Left ventricle myocardium inferior (tissue), 1 donor: ENCODE measurements around the gene PSMD5. TPM values are rescaled to one million over a fixed set of nuclear protein-coding genes. Genes with fewer than 3 reads are reported as not detected.

Source experiments
- DNase-seq: peaks from one replicate; pipeline ENCODE4 v3.0.0-alpha.2; 2020
- H3K27ac ChIP-seq: fragments of 200-600 bp; replicated peaks from 2 replicates; pipeline ENCODE4 v1.8.0; 2021
- H3K27me3 ChIP-seq: fragments of 200-600 bp; 2 replicates; pipeline ENCODE4 v1.8.0; 2021; ENCODE audit warnings: low read depth
- H3K36me3 ChIP-seq: fragments of 200-600 bp; 2 replicates; pipeline ENCODE4 v1.8.0; 2021
- H3K4me1 ChIP-seq: fragments of 200-600 bp; 2 replicates; pipeline ENCODE4 v1.8.0; 2021
- H3K4me3 ChIP-seq: fragments of 200-600 bp; 2 replicates; pipeline ENCODE4 v1.8.0; 2021; ENCODE audit warnings: mild to moderate bottlenecking, moderate library complexity
- H3K9me3 ChIP-seq: fragments of 200-600 bp; replicated peaks from 2 replicates; pipeline ENCODE4 v1.8.0; 2021
- CTCF ChIP-seq: fragments of 200-600 bp; IDR thresholded peaks from 2 replicates; pipeline ENCODE4 v1.8.0; 2021; ENCODE audit warnings: antibody characterized with exemption, mild to moderate bottlenecking, borderline replicate concordance
- intact Hi-C: fragments of 100-400 bp; cut with micrococcal nuclease; formaldehyde crosslinking; loops from one replicate; pipeline ENCODE4 v1.11.0; 2022
- total RNA-seq: library from RNA; stranded (reverse); fragmentation: NEBNext Ultra II Directional; extraction: Animal tissue kit (Norgen Biotek cat#: 25700); gene quantifications from one replicate; pipeline ENCODE4 v1.2.1, GENCODE V29; 2021
- donor health status: DM: no; HTN: yes; CAD: no; lungs with severe emphysema.

Gene PSMD5
- total RNA-seq, 1 donor from 2014 or later: 16.2 TPM

GRCh38 chr9:120868676-120869359 is 26.1 kb upstream of the PSMD5 start:
- peak; percentile 44 for TF ChIP-seq CTCF
- Histone ChIP-seq H3K27ac (peak overlapping the region; percentile 88), H3K9me3 (no peaks in the 10 kb centered on the region), H3K4me3 (peak overlapping the region; percentile 71), H3K36me3 (peaks cover 12% of the 10 kb centered on the region), H3K27me3 (no peaks in the 10 kb centered on the region), H3K4me1 (peaks cover 9% of the 10 kb centered on the region)
- peak; percentile 95 for DNase-seq
- intact Hi-C loops: no loop called here

- Histone ChIP-seq H3K27ac (peak overlapping the region; percentile 88), H3K4me1 (peaks cover 9% of the 10 kb centered on the region), H3K27me3 (no peaks in the 10 kb centered on the region), H3K9me3 (no peaks in the 10 kb centered on the region), H3K4me3 (peak overlapping the region; percentile 71), H3K36me3 (peaks cover 12% of the 10 kb centered on the region)
- TF ChIP-seq CTCF: no peak
- no peak for DNase-seq
- intact Hi-C loops: no loop called here
These were observed 25.6 kb upstream of the PSMD5 start for GRCh38 chr9:120868339-120868675.

- H3K4me3 ChIP-seq: peak overlapping the region; percentile 71
- intact Hi-C loops: no loop called here
- H3K36me3 ChIP-seq: peaks cover 12% of the 10 kb centered on the region
- H3K27me3 ChIP-seq: no peaks in the 10 kb centered on the region
- no peaks in the 10 kb centered on the region for H3K9me3 ChIP-seq
- no peak for DNase-seq
- peaks cover 9% of the 10 kb centered on the region for H3K4me1 ChIP-seq
- H3K27ac ChIP-seq: peak overlapping the region; percentile 88
- no peak for TF ChIP-seq CTCF
These were observed 25.1 kb upstream of the PSMD5 start for GRCh38 chr9:120867676-120868338.

GRCh38 chr9:120866651-120867050 is 23.9 kb upstream of the PSMD5 start:
- Histone ChIP-seq H3K36me3 (peaks cover 12% of the 10 kb centered on the region), H3K27ac (no peak overlapping the region), H3K4me1 (peaks cover 9% of the 10 kb centered on the region), H3K4me3 (no peak overlapping the region), H3K27me3 (no peaks in the 10 kb centered on the region), H3K9me3 (no peaks in the 10 kb centered on the region)
- no peak for TF ChIP-seq CTCF
- intact Hi-C loops: no loop called here
- DNase-seq: no peak

- H3K27ac ChIP-seq: no peak overlapping the region
- no peak overlapping the region for H3K4me3 ChIP-seq
- H3K4me1 ChIP-seq: peaks cover 9% of the 10 kb centered on the region
- intact Hi-C loops: no loop called here
- TF ChIP-seq CTCF: no peak
- no peaks in the 10 kb centered on the region for H3K9me3 ChIP-seq
- no peak for DNase-seq
- peaks cover 17% of the 10 kb centered on the region for H3K36me3 ChIP-seq
- no peaks in the 10 kb centered on the region for H3K27me3 ChIP-seq
These were observed 23.1 kb upstream of the PSMD5 start for GRCh38 chr9:120865809-120866208.
